HG03378 (cell line): ENCODE data around the gene FERD3L.
"Not testable (repeated sequence)": the region's sequence is repeated elsewhere in the genome, so short reads cannot be mapped to it uniquely, and the experiment has no call there.

ENCODE experiments used
- ATAC-seq: cut with Tn5 transposase; IDR thresholded peaks from one replicate; pipeline ENCODE4 v1.9.1; 2021; ENCODE audit warnings: mild to moderate bottlenecking, moderate library complexity; ENCODE audit not compliant: unreplicated experiment

Gene FERD3L, protein sequence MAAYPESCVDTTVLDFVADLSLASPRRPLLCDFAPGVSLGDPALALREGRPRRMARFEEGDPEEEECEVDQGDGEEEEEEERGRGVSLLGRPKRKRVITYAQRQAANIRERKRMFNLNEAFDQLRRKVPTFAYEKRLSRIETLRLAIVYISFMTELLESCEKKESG

DNA sequence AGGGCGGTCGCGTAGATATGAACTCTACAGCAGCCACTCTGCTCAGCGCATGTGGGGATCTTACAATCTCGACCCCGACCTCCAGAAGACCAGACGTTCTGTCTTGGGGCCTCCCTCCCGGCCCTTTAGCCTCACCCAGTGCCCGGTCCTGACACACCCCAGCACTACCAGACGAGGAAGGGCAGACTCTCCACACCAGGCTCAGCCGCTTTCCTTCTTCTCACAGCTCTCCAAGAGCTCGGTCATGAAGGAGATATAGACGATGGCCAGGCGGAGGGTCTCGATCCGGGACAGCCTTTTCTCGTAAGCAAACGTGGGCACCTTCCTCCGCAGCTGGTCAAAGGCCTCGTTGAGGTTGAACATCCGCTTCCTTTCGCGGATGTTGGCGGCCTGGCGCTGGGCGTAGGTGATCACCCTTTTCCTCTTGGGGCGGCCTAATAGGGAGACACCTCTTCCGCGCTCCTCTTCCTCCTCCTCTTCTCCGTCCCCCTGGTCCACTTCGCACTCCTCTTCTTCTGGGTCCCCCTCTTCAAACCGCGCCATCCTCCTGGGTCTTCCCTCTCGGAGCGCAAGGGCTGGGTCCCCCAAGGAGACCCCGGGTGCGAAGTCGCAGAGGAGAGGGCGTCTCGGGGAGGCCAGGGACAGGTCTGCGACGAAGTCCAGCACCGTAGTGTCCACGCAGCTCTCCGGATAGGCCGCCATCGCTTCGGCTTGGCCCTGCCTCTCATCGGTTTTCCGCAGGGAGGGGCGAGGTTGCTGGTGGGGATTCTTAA lies at the start of gene FERD3L:
FERD3L (minus strand) TSS at position 761 of the 773 bp plus-strand sequence; CDS start at position 702, 59 bp downstream.
- ATAC-seq: no peak

DNA sequence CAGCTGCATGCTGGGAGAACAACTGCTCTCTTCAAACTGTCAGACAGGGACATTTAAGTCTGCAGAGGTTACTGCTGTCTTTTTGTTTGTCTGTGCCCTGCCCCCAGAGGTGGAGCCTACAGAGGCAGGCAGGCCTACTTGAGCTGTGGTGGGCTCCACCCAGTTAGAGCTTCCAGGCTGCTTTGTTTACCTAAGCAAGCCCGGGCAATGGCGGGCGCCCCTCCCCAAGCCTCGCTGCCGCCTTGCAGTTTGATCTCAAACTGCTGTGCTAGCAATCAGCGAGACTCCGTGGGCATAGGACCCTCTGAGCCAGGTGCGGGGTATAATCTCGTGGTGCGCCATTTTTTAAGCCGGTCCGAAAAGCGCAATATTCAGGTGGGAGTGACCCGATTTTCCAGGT lies 49.2 kb upstream of the FERD3L start:
- ATAC-seq: not testable (repeated sequence)

DNA sequence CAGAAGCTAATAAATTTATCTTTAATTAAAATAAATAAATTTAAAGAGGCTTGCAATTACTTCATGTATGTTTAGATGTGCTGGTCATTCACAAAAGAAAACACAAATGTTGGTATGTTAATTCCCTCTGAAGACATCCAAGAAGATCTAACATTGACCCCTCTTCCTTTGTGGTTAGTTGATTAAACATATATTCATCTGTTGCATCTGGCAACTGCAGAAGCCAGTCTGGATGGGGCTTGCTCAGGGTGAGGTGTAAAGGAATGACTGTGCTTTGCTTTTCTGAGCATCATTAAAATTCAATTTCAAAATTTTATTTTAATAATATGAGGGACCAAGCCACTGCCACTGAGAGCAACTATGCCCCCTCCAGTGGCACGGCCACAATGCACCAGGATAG lies 36.4 kb upstream of the FERD3L start:
- no peak for ATAC-seq

DNA sequence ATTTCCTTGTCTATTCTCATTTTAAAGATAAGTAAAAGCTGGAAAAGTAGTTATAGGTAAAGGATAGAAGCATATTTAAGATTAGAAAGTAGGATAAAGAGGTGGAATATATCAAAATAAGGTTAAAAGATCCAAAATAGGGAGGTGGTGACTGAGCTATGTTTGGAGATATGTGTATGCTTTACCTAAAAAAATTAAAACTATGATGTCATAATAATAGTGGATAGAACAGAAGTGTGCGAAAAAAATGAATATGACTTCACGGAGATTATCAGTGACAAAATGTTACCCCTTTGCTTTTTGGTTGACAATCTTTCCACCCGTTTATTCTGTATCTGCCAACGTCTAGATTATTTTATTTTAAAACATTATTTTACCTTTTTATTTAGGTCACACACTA lies 33.4 kb upstream of the FERD3L start:
- ATAC-seq: no peak

DNA sequence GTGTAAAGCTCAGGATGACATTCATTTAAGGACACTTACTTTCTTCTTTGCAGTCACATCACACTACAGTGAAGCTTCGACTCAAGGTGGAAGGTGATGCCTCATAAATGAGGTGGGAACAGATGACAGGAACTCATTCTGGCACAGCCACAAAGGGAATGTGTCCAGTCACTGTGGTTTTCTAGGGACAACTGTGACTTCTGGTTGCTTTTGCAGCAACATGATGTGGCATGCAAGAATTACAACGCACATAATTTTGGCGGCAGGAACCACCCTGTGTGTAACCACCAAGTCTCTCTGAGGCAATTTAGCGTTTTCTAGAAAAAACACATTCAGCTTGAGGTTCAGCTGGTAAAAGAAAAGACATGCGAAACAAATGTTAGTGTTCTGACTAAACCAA lies 32.0 kb upstream of the FERD3L start:
- no peak for ATAC-seq

DNA sequence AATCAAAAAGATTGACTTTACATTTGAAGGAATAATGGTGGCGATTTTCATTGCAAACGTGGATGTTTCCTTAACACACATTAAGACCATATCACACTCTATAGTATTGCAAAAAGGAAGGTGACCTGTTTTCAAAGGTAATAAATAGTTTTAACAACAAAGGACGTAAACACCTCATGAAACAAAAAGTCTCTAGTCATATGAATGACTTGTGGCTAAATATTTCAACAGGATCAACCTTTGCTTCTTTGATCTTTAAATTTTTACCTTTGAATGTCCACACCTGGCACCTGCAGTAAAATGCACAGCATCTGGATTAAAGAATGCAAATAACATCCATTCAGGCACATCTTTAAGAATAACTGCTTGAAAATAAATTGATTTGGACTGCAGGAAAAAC lies 30.0 kb upstream of the FERD3L start:
- ATAC-seq: no peak

DNA sequence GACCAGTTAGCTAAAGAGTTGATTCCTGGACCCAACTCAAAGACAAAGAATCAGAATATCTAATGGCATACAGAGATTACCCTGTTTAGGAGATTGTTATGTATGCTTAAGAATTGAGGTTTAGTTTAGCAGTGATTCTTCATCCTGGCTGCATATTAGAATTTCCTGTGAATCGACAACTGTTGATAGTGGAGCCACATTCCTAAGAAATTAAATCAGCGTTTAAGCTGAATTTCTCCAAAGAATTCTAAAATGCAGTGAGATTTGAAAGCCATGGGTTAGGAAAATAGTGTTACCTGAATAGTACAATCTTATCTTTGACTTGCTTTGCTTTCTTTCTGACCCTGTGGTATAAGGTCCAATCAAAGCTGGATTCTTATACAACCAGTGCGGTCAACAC lies 16.4 kb upstream of the FERD3L start:
- ATAC-seq: no peak

DNA sequence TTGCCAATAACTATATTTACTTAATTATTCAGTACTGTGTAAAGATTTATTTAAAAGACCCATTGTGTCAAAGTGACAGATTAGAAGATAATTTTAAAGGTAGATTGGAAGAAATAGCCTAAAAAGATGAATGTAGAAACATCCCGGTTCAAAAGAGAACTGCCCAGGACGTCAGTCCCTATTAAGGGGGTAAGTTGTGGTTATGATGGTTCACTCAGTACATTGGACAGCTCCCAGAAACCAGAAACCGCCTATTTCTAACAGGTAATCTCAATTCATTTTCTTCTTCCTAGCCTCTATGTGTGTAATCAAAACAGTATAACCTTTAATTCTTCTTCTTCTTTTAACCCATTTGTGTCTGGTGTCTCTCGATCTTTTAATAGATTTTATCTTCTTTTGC lies 1.5 kb upstream of the FERD3L start:
- no peak for ATAC-seq

DNA sequence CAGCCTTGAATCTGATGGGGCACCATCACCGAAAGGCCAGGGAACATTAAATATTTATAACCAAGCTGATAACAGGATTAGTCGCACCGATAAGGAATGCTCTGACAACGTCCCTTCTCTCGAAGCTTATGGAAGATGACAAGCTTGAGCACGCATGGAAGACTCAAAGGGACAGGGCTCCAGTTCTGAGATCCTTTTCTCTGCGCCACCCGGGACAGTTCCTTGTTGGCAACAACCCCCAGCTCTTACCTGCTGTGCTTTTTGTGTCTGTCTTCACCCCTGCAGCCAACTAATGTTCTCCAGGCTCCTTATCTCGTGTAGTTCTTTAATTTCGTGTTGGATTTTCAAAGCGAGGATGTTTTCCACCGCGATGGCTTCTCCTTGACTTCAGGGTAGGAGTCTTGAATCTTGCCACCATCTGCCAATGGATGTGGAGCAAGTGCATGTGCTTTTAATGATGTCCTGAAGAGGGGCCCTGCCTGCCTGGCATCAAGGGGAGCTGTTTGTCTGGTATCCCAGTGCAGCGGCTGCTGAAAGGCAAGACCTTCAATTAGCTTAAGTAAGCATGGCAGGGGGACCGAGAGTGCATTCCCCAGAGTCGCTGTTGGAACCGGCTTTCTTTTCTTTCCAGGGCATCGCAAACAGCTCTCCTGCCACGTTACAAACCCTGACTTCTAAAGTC lies 354 bp upstream of the FERD3L start:
- ATAC-seq: no peak

DNA sequence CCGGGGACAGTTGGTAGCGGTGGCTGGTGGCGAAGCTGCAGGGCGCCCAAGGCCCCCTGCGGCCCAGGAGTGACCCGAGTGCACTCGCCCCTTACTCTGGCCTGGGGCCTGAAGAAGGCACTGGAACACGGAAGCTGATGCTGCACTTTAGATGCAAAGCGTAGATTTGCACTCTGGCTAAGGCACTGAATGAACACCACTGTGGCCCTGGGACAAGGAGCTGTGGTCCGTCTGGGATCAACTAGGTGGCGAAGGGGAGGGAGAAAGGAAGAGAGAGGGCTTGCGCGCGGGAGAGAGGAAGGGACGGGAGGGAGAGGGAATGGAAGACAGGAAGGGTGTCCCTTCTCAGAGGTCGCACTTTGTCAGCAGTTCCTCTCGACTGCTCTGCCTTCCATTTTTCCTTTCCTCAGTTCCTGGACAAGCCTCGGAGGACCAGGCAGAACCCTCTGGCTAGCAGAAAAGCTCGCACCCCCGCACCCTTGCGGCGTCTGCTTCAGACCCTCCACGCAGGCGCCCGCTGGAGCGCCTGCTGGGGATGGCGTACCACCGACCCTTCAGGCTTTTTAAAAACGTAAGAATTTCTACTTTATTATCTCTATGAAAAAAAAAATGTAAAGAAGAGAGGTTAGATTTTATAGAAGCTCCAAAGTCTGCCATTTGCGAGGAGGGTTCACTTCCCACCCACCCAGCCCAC lies 1.2 kb downstream of the FERD3L start:
- ATAC-seq: no peak

DNA sequence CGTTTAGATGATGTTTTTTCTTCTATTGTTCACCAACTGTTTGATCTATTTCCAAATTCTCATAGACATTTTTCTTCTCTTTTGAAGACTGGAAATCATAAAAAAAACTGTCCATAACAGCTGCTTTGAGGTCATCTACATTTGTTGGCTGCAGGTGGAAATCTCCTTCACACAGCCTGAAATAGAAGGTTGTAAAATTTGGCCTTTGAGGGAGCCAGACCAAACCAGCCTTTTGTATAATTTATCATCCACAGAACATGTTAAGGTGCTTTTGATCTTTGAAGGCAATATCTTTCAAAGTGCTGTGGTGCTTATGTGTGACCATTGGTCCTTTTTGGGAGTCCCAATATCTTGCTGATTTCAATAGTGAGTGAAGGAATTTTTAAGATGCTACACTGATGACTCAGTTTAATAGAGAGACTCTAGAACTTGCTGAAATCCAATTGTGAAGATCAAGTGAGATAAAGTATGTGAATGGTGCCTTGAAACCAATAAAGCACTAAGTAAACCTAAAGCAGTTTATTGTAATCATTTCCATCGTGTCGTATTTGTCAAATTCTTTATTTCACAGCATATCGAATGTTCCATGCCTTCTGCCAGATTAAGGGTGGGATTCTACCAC lies 5.4 kb downstream of the FERD3L start:
- ATAC-seq: no peak

DNA sequence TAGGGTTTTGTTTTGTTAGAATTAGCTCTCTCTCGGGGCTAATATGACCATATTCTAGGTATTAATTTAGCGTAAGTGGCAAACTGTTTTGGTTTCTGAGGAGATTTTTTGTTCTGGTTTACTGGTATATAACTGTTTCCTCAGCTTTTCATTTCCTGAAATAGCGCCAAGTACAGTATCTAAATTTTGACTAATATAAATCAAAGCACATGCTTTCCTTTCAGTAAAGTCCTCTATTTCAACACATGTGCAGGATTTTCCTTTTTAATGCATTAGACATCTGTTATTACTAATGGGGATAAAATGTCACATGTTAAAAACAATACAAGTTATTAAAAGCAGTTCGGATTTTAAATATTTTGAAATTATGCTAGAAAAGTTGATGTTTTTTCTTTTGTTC lies 11.3 kb downstream of the FERD3L start:
- no peak for ATAC-seq

DNA sequence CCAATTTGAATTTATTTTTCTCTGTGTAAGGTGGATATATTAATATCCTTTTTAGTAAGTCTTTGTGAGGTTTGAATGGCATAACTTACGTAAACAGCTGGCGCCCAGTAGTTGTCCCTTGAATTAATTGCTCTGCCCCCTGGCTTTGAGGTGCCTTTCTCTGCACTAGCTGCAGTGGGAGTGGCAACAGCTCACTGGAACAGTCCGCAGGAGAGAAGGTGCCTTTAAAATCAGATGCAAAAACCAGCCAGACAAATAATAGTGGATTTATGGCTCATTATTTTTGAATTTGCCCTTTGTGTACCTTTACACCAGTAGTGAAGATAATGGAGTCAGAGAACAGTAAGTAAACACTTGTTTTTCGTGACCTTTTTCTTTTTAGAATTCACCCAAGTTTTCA lies 11.8 kb downstream of the FERD3L start:
- no peak for ATAC-seq

DNA sequence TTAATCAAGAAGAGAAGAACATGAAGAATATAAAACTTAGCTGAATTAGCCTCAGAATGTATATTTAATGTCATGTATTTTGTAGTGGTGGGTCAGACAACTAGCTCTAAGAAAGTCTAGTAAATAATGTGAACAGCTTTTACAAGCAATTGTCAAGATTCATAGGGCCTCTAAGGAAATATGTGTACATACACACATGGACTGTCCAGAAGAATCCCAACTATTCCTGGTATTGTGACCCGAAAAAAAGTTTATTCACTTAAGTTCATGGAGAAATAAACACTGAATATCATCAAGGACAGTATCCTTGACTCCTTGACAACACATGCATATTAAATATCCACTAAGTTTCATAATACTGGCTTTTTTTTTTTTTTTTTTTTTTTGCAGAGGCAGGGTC lies 16.4 kb downstream of the FERD3L start:
- no peak for ATAC-seq

DNA sequence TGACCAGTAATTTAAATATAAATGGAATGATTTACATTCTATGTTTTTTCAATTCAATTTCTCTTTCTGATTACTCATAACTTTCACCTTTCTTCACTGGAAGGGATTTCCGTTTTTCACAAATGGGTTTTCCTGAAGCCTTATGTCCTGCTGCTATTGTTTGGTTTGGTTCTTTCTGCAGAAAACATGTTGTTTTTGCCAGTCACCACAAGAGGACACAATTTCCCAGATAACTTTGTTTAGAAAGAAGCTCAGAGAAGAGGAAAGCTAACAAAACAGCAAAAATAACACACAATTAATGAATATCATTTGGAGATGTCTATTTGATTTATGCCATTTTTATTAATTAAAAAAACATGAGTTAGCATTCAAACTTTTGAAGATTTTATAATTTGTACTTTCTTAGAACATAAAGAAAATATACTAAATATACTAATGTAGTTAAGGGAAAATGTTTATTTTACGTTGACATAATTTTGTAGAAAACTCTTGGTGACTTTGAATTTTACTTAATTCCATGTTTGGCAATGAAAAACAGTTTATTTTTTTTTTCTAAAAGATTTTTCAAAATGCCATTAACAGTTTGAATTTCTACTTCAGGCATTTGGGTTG lies 23.1 kb downstream of the FERD3L start:
- ATAC-seq: no peak

DNA sequence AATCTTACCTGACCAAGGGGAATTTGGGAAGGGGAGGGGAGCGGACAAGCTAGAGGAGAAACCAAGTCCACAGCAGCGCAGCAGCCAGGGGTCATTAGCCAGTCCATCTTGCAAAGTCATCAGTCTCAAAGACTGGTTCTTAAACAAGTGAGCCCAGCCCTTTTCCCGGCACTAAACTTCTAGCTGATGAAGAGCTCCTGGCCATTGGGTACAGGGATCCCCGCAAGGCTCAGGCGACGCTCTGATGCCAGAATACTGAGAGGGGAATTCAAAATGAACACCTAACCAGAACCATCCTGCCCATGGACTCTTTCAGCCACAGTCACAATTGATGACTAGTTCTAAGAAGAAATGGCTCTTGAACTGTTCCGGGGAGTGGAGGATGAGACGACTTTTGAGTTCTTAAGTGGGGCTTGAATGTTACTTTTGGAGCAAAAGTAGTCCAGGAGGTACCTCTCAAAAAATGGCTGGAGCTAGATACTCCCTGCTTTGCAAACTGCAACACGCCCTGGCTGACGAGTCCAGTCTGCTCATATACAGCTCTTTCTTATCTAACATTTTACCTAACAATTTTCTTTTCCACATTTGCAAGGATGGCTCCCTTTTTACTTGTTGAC lies 25.2 kb downstream of the FERD3L start:
- no peak for ATAC-seq

DNA sequence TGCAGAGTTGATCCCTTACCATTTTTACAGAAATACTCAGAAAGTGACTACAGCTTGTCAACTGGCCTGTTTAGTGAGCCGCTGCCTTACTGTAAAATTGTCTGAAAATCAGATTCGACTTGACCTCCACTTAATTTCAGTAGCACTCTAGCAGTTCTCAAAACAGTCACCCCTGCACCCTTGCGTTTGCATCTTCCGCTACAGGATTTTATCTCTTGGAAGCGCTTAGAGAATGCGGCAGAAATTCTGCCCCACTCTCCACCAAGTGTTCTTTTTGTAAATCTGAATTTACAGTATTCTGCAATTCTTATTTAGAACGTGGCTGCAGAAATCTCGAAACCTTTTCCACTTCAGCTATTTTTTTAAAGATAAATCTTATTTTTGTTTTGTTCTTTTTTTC lies 25.8 kb downstream of the FERD3L start:
- ATAC-seq: no peak

DNA sequence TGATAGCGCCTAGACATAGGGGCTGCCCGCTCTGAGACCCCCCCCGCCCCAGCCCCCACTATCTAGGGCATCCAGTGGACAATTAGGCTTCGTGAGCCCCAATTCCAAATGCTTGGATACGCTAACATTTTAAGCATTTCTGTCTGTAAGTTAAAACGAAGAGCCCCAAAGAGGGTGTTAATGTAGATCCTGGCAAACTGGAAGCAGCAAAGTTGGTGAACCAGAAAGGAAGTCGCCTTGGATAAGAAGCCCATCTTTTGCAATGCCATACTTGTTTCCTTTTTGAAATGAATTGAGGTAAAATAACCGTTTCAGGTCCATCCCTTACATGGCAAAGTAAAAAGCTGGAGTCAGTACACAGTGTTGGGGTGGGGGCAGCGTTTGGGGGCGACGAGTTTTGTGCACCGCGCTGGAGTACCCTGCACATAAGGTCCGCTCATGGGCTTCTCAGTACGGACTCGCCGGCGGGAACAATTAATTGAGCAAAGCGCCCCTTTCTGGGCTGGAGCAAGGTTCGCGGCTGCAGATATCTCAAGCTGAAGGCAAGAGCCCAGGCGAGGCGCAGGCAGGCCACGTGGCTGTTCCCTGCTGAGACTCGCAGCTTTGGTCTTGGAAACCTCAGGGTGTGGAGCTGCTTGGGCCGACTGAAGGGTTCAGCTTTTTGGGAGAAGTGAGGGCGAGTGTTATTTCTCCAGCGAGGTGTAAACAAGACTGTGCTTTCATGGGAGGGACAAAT lies 26.4 kb downstream of the FERD3L start:
- no peak for ATAC-seq

DNA sequence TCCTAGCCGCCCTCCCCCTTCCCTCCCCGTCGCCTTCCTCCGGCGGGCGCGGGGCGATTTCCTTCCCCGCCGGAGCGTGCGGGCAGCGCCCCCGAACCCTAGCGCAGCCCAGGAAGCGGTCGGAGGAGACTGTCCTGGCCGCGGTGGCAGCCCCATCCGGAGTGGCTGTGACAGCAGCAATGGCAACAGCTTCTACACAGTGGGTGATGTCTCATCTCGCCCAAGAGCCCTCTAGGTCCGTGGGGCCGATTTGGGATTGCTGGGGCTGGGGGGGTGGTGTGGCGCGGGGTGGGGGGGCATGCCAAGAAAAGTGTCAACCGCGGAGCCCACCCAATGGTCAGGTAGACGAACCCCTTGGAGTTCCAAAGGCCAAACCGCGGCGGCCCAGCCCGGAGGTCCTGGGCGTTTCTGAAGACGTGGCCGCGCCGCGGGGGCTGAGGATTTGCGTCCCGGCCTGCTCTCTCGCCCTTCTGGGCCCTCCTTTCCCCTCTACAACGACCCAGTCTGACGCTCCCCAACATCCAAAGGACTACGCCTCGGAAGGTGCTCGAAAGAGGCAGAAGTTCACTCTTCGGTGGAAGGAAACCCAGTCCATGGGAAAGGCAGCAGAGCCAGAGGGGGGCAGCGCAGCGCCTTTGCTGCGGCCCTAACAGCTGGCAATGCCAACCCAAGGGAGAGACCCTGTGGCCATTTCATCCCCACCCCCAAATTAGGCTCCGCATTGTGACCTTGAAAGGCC lies 27.2 kb downstream of the FERD3L start:
- ATAC-seq: no peak
